AG04450 (cell line): ENCODE measurements around the gene TCEAL3. TPM values are rescaled to one million over a fixed set of nuclear protein-coding genes. Genes with fewer than 3 reads are reported as not detected.
A peak's percentile ranks its signal among the peaks of the same experiment; 100 is the strongest.

Experiments
- CTCF ChIA-PET: fragments of 300-600, 350-600 bp; formaldehyde crosslinking; extraction: SDS; loops from one replicate; lab custom pipeline; 2022; ENCODE audit warnings: antibody characterized with exemption, inconsistent platforms; lab: Charles Lee
- POLR2A ChIA-PET: fragments of 350-600 bp; formaldehyde crosslinking; extraction: SDS; loops from one replicate; lab custom pipeline; 2021; ENCODE audit warnings: antibody characterized with exemption, inconsistent platforms; lab: Yijun Ruan, JAX
- DNase-seq: peaks from one replicate; pipeline ENCODE4 v3.0.0-alpha.2; 2011; ENCODE audit warnings: low read depth, low spot score
- H3K27ac ChIP-seq: one replicate; pipeline ENCODE4 v1.5.1; 2012; ENCODE audit warnings: low read depth, low read length, control low read depth
- H3K27me3 ChIP-seq: one replicate; pipeline ENCODE4 v1.6.0; 2012; ENCODE audit warnings: low read length; ENCODE audit not compliant: control insufficient read depth, insufficient read depth
- H3K4me3 ChIP-seq: 2 replicates; pipeline ENCODE4 v1.5.1; 2011; ENCODE audit warnings: mild to moderate bottlenecking, low read depth, low read length, control low read depth
- H3K9me3 ChIP-seq: 2 replicates; pipeline ENCODE4 v1.5.1; 2012; ENCODE audit warnings: low read length; ENCODE audit not compliant: control insufficient read depth, insufficient read depth
- CTCF ChIP-seq: IDR thresholded peaks from 2 replicates; pipeline ENCODE4 v1.5.1; 2011; ENCODE audit warnings: low read depth, low read length, control low read depth, inconsistent platforms
- polyA plus RNA-seq: library from polyadenylated mRNA; depleted of rRNA; stranded (reverse); fragments of >200 nt; gene quantifications from 2 replicates; pipeline ENCODE4 v1.2.3, GENCODE V29; 2011

The TCEAL3 gene
- polyA plus RNA-seq, 1 experiment = 28.1 TPM

GRCh38 chrX:103624111-103624510 is 16.3 kb downstream of the TCEAL3 start:
- H3K27me3 ChIP-seq = no peaks in the 10 kb centered on the region
- no peak for TF ChIP-seq CTCF
- H3K9me3 ChIP-seq = no peaks in the 10 kb centered on the region
- H3K27ac ChIP-seq = no peak overlapping the region
- ChIA-PET POLR2A (no interaction called here), CTCF (no interaction called here)
- no peak for DNase-seq
- no peak overlapping the region for H3K4me3 ChIP-seq

- H3K9me3 ChIP-seq = no peaks in the 10 kb centered on the region
- H3K27me3 ChIP-seq = no peaks in the 10 kb centered on the region
- DNase-seq = no peak
- TF ChIP-seq CTCF = no peak
- no peak overlapping the region for H3K27ac ChIP-seq
- ChIA-PET CTCF (no interaction called here), POLR2A (no interaction called here)
- no peak overlapping the region for H3K4me3 ChIP-seq
Measured at GRCh38 chrX:103626855-103627254, 19.1 kb downstream of the TCEAL3 start.

- H3K27me3 ChIP-seq = no peaks in the 10 kb centered on the region
- H3K9me3 ChIP-seq = no peaks in the 10 kb centered on the region
- H3K4me3 ChIP-seq = peak within 1 kb of the TSS; percentile 71
- CTCF ChIA-PET = interaction anchor here (1.5 to 2.0 kb wide), 2 partner anchors 11 to 29 kb away, joined by 11 to 12 read pairs; no protein-coding TSS in a partner anchor
- POLR2A ChIA-PET = interaction anchor here (0.6 to 1.9 kb wide), 5 partner anchors 11 to 132 kb away, joined by 3 to 4 read pairs (median 4); partner anchors contain the start of gene TCEAL3
- H3K27ac ChIP-seq = peak within 1 kb of the TSS; percentile 77
- DNase-seq = no peak
- no peak for TF ChIP-seq CTCF
Measured at GRCh38 chrX:103628386-103629317, 20.9 kb downstream of the TCEAL3 start, which contains the start of gene TCEAL1. Gene TCEAL1, plus strand, starts transcription at chrX:103628975. Its CDS starts 942 bp downstream, at chrX:103629917.

GRCh38 chrX:103629318-103630170 is 21.8 kb downstream of the TCEAL3 start:
- Histone ChIP-seq H3K4me3 (peak overlapping the region; percentile 71), H3K27me3 (no peaks in the 10 kb centered on the region), H3K9me3 (no peaks in the 10 kb centered on the region), H3K27ac (peak overlapping the region; percentile 77)
- peak; percentile 64 for TF ChIP-seq CTCF
- DNase-seq = peak; percentile 20
- CTCF ChIA-PET = interaction anchor here (0.6 to 2.0 kb wide), 28 partner anchors 10 to 212 kb away, joined by 3 to 18 read pairs (median 5); no protein-coding TSS in a partner anchor
- POLR2A ChIA-PET = interaction anchor here (0.6 to 1.9 kb wide), 8 partner anchors 10 to 133 kb away, joined by 3 to 4 read pairs (median 4); partner anchors contain the start of gene TCEAL3
